ENCODE measurements around the gene KRTAP20-3. TPM values are rescaled to one million over a fixed set of nuclear protein-coding genes. Genes with fewer than 3 reads are reported as not detected.

The KRTAP20-3 gene
- total and polyA plus RNA-seq, 2 donors (not counting 3 experiments of a cell fraction or from before 2014, with no cell fraction given) = not detected

GRCh38 chr21:30634906-30635305 lies 7.8 kb upstream of the KRTAP20-3 start, which contains the start of gene KRTAP20-2:
TSS of gene KRTAP20-2 (plus strand) at chr21:30635206. CDS start at chr21:30635264, 58 bp downstream.
- Histone ChIP-seq H3K4me3 (replicated peaks in 1 of 3; ENCODE audit: insufficient read depth in 1 of 3, low read depth in 1 of 3, low read length in 3 of 3) (no peak within 1 kb of the TSS), H3K4me2 (ENCODE audit: insufficient read depth, low read length) (no peak within 1 kb of the TSS), H4K20me1 (replicated peaks; ENCODE audit: control insufficient read depth, extremely low read depth, insufficient read depth, low read length) (no peaks in the 10 kb centered on the region), H3K9me1 (replicated peaks; ENCODE audit: control insufficient read depth, extremely low read depth, insufficient read depth, low read length) (no peaks in the 10 kb centered on the region), H3K36me3 (ENCODE audit: control insufficient read depth in 2 of 2, extremely low read depth in 1 of 2, insufficient read depth in 2 of 2, low read length in 2 of 2) (no peaks in the 10 kb centered on the region), H3K9me3 (replicated peaks; ENCODE audit: control insufficient read depth, insufficient read depth, low read length) (peaks cover 7% of the 10 kb centered on the region), H3K27ac (ENCODE audit: insufficient read depth, low read depth, low read length) (no peak within 1 kb of the TSS), H2AFZ (ENCODE audit: low read depth, low read length) (no peak within 1 kb of the TSS), H3K9ac (replicated peaks; ENCODE audit: extremely low read depth, insufficient read depth, low read length) (no peak within 1 kb of the TSS), H3K79me2 (ENCODE audit: control insufficient read depth, insufficient read depth, low read length) (no peaks in the 10 kb centered on the region), H3K27me3 (ENCODE audit: control insufficient read depth in 2 of 2, insufficient read depth in 2 of 2, low read length in 2 of 2) (no peaks in the 10 kb centered on the region), H3K4me1 (ENCODE audit: control insufficient read depth, extremely low read depth, insufficient read depth, low read length) (no peaks in the 10 kb centered on the region)
- DNase-seq (ENCODE audit: low read depth, low spot score) = no peak
- TF ChIP-seq POLR2A (IDR thresholded peaks at IDR 0.05; ENCODE audit: low read depth, low read length) (no peak), MAX (IDR thresholded peaks at IDR 0.05; ENCODE audit: insufficient read depth, insufficient read length) (no peak), EZH2 (IDR thresholded peaks at IDR 0.05; ENCODE audit: borderline replicate concordance, low read depth, low read length, severe bottlenecking) (no peak), JUN (IDR thresholded peaks at IDR 0.05; ENCODE audit: borderline replicate concordance, insufficient read depth, insufficient read length, low read depth) (no peak), CTCF (IDR thresholded peaks at IDR 0.05; ENCODE audit: extremely low read depth in 1 of 2, insufficient read depth in 1 of 2, low read depth in 1 of 2, low read length in 2 of 2) (no peak)
- dilution Hi-C loops (cut with MboI; ENCODE audit: extremely low pct_ligation_motif_present, low sequenced_read_pairs) (no loop called here), intact Hi-C loops (cut with micrococcal nuclease) (no loop called here)
- BruUV-seq (replicated peaks) = no TSS peak
- ChIA-PET POLR2A (no interaction called here), CTCF (no interaction called here)
- FAIRE-seq = no peak

- BruUV-seq (replicated peaks) = no TSS peak
These were observed 4.0 kb upstream of the KRTAP20-3 start for GRCh38 chr21:30638686-30639085.

More at GRCh38 chr21:30638686-30639085, 4.0 kb upstream of the KRTAP20-3 start:
- dilution Hi-C loops (cut with MboI; ENCODE audit: extremely low pct_ligation_motif_present, low sequenced_read_pairs) (no loop called here), intact Hi-C loops (cut with micrococcal nuclease) (no loop called here)
- H2AFZ ChIP-seq (ENCODE audit: low read depth, low read length) = no peak overlapping the region
- H3K4me1 ChIP-seq (ENCODE audit: control insufficient read depth, extremely low read depth, insufficient read depth, low read length) = no peaks in the 10 kb centered on the region
- FAIRE-seq (no peak), DNase-seq (ENCODE audit: low read depth, low spot score) (no peak)
- no peak overlapping the region for H3K9ac ChIP-seq (replicated peaks; ENCODE audit: extremely low read depth, insufficient read depth, low read length)
- H3K36me3 ChIP-seq (ENCODE audit: control insufficient read depth in 2 of 2, extremely low read depth in 1 of 2, insufficient read depth in 2 of 2, low read length in 2 of 2) = no peaks in the 10 kb centered on the region
- no peak overlapping the region for H3K4me3 ChIP-seq (replicated peaks in 1 of 3; ENCODE audit: insufficient read depth in 1 of 3, low read depth in 1 of 3, low read length in 3 of 3)
- peaks cover 2% of the 10 kb centered on the region for H3K9me3 ChIP-seq (replicated peaks; ENCODE audit: control insufficient read depth, insufficient read depth, low read length)
- TF ChIP-seq MAX (IDR thresholded peaks at IDR 0.05; ENCODE audit: insufficient read depth, insufficient read length) (no peak), GATA2 (IDR thresholded peaks at IDR 0.05; ENCODE audit: insufficient read depth, insufficient read length, low read depth, low read length) (no peak), CTCF (IDR thresholded peaks at IDR 0.05; ENCODE audit: extremely low read depth in 1 of 2, insufficient read depth in 1 of 2, low read depth in 1 of 2, low read length in 2 of 2) (no peak), POLR2A (IDR thresholded peaks at IDR 0.05; ENCODE audit: low read depth, low read length) (no peak), FOS (IDR thresholded peaks at IDR 0.05; ENCODE audit: borderline replicate concordance, insufficient read depth, low read length) (no peak), MYC (IDR thresholded peaks at IDR 0.05; ENCODE audit: low read depth, low read length) (no peak), JUN (IDR thresholded peaks at IDR 0.05; ENCODE audit: borderline replicate concordance, insufficient read depth, insufficient read length, low read depth) (no peak), EZH2 (IDR thresholded peaks at IDR 0.05; ENCODE audit: borderline replicate concordance, low read depth, low read length, severe bottlenecking) (no peak)
- no peaks in the 10 kb centered on the region for H4K20me1 ChIP-seq (replicated peaks; ENCODE audit: control insufficient read depth, extremely low read depth, insufficient read depth, low read length)
- no peaks in the 10 kb centered on the region for H3K79me2 ChIP-seq (ENCODE audit: control insufficient read depth, insufficient read depth, low read length)
- ChIA-PET POLR2A (no interaction called here), CTCF (no interaction called here)
- H3K9me1 ChIP-seq (replicated peaks; ENCODE audit: control insufficient read depth, extremely low read depth, insufficient read depth, low read length) = no peaks in the 10 kb centered on the region
- no peak overlapping the region for H3K27ac ChIP-seq (ENCODE audit: insufficient read depth, low read depth, low read length)
- H3K4me2 ChIP-seq (ENCODE audit: insufficient read depth, low read length) = no peak overlapping the region
- no peaks in the 10 kb centered on the region for H3K27me3 ChIP-seq (ENCODE audit: control insufficient read depth in 2 of 2, insufficient read depth in 2 of 2, low read length in 2 of 2)
